ENCODE results near the gene SETD1A.

Gene SETD1A

DNA sequence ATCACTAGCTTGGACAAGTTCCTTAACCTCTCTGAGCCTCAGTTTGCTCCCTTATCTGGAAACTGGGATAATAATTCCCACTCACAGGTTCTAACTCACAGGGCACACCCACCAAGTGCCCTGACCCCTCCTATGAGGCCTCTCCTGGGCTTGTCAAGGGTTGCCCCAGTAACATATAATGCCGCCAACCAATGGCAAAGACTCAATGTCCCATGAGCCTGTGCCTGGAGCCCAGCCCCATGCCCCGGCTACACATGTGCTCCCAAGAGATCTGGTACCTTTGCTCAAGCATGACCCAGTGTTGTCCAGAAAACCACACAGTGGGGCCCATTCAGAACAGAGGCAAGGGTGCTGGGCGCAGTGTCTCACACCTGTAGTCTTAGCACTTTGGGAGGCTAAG lies 42.7 kb upstream of the SETD1A start:
- Histone ChIP-seq H3K4me3 (ENCODE audit: low read length, poor library complexity, severe bottlenecking) (no peak overlapping the region), H3K4me1 (ENCODE audit: insufficient read depth, low read length, poor library complexity, severe bottlenecking) (no peaks in the 10 kb centered on the region), H3K9me2 (replicated peaks; ENCODE audit: low read depth, low read length) (no peaks in the 10 kb centered on the region), H3K79me2 (ENCODE audit: insufficient read depth, low read length) (no peaks in the 10 kb centered on the region), H2AFZ (ENCODE audit: low read length) (no peak overlapping the region), H3F3A (ENCODE audit: low read depth) (no peaks in the 10 kb centered on the region), H3K9me3 (ENCODE audit: insufficient read depth, low read depth, low read length) (no peaks in the 10 kb centered on the region), H3K27me3 (ENCODE audit: insufficient read depth, low read length, poor library complexity, severe bottlenecking) (peaks cover 27% of the 10 kb centered on the region), H3K36me3 (ENCODE audit: insufficient read depth, low read length) (no peaks in the 10 kb centered on the region), H3K4me2 (ENCODE audit: low read depth, low read length, poor library complexity, severe bottlenecking) (no peak overlapping the region), H4K20me1 (ENCODE audit: insufficient read depth, low read length, poor library complexity, severe bottlenecking) (no peaks in the 10 kb centered on the region), H3K9ac (ENCODE audit: low read depth, low read length, poor library complexity, severe bottlenecking) (no peak overlapping the region)
- TF ChIP-seq, protein P1, sequence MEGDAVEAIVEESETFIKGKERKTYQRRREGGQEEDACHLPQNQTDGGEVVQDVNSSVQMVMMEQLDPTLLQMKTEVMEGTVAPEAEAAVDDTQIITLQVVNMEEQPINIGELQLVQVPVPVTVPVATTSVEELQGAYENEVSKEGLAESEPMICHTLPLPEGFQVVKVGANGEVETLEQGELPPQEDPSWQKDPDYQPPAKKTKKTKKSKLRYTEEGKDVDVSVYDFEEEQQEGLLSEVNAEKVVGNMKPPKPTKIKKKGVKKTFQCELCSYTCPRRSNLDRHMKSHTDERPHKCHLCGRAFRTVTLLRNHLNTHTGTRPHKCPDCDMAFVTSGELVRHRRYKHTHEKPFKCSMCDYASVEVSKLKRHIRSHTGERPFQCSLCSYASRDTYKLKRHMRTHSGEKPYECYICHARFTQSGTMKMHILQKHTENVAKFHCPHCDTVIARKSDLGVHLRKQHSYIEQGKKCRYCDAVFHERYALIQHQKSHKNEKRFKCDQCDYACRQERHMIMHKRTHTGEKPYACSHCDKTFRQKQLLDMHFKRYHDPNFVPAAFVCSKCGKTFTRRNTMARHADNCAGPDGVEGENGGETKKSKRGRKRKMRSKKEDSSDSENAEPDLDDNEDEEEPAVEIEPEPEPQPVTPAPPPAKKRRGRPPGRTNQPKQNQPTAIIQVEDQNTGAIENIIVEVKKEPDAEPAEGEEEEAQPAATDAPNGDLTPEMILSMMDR (conservative IDR thresholded peaks at IDR 0.05; ENCODE audit: low read length) = no peak
- no peak for TF ChIP-seq EZH2phosphoT487 (IDR thresholded peaks at IDR 0.05; ENCODE audit: borderline replicate concordance)

DNA sequence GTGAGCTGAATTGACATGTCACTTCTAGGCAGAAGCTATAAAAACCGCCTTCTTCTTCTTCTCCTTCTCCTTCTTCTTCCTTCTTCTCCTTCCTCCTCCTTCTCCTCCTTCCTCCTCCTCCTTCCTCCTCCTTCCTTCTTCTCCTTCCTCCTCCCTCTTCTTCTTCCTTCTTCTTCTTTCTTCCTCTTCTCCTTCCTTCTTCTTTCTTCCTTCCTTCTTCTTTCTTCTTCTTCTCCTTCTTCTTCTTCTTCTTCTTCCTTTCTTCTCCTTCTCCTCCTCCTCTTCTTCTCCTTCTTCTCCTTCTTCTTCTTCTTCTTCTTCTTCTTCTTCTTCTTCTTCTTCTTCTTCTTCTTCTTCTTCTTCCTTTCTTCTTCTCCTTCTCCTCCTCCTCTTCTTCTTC lies 38.9 kb upstream of the SETD1A start:
- Histone ChIP-seq H3K9me3 (ENCODE audit: insufficient read depth, low read depth, low read length) (no peaks in the 10 kb centered on the region), H3K4me2 (ENCODE audit: low read depth, low read length, poor library complexity, severe bottlenecking) (no peak overlapping the region), H3K4me1 (ENCODE audit: insufficient read depth, low read length, poor library complexity, severe bottlenecking) (no peaks in the 10 kb centered on the region), H3F3A (ENCODE audit: low read depth) (no peaks in the 10 kb centered on the region), H3K9ac (ENCODE audit: low read depth, low read length, poor library complexity, severe bottlenecking) (no peak overlapping the region), H3K27me3 (ENCODE audit: insufficient read depth, low read length, poor library complexity, severe bottlenecking) (peaks cover 5% of the 10 kb centered on the region), H3K36me3 (ENCODE audit: insufficient read depth, low read length) (no peaks in the 10 kb centered on the region), H4K20me1 (ENCODE audit: insufficient read depth, low read length, poor library complexity, severe bottlenecking) (no peaks in the 10 kb centered on the region), H3K9me2 (replicated peaks; ENCODE audit: low read depth, low read length) (no peaks in the 10 kb centered on the region), H3K79me2 (ENCODE audit: insufficient read depth, low read length) (peaks cover 2% of the 10 kb centered on the region; the same call in 1 of the 2 replicates), H2AFZ (ENCODE audit: low read length) (no peak overlapping the region), H3K4me3 (ENCODE audit: low read length, poor library complexity, severe bottlenecking) (no peak overlapping the region)
- TF ChIP-seq, protein P1 (conservative IDR thresholded peaks at IDR 0.05; ENCODE audit: low read length) = no peak
- no peak for TF ChIP-seq EZH2phosphoT487 (IDR thresholded peaks at IDR 0.05; ENCODE audit: borderline replicate concordance)

DNA sequence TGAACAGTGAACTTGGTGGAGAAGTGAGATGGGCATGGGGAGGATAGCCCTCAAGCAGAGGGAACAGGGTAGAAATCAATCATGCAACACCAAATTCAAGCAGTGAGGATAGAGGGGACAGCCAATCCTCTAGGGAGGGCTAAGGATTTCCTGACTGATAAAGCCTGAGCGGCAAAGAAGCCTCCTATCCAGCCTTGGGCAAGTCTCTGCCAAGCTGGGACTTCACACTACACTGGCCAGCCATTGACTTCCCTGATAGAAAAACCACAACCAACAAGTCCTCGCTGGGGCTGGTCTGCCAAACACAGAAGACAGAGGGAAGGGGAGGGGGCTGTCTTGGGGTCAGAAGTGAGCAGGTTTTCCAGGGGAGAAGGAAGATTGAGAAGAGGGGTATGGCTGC lies 36.7 kb upstream of the SETD1A start:
- Histone ChIP-seq H3K9me2 (replicated peaks; ENCODE audit: low read depth, low read length) (no peaks in the 10 kb centered on the region), H4K20me1 (ENCODE audit: insufficient read depth, low read length, poor library complexity, severe bottlenecking) (peaks cover 14% of the 10 kb centered on the region), H3F3A (ENCODE audit: low read depth) (no peaks in the 10 kb centered on the region)

More for the DNA sequence above, 36.7 kb upstream of the SETD1A start:
- Histone ChIP-seq H3K4me1 (ENCODE audit: insufficient read depth, low read length, poor library complexity, severe bottlenecking) (peaks cover 14% of the 10 kb centered on the region), H3K9me3 (ENCODE audit: insufficient read depth, low read depth, low read length) (no peaks in the 10 kb centered on the region), H3K4me2 (ENCODE audit: low read depth, low read length, poor library complexity, severe bottlenecking) (no peak overlapping the region), H2AFZ (ENCODE audit: low read length) (no peak overlapping the region), H3K27me3 (ENCODE audit: insufficient read depth, low read length, poor library complexity, severe bottlenecking) (peaks cover 5% of the 10 kb centered on the region), H3K9ac (ENCODE audit: low read depth, low read length, poor library complexity, severe bottlenecking) (no peak overlapping the region), H3K36me3 (ENCODE audit: insufficient read depth, low read length) (no peaks in the 10 kb centered on the region), H3K79me2 (ENCODE audit: insufficient read depth, low read length) (peaks cover 25% of the 10 kb centered on the region), H3K4me3 (ENCODE audit: low read length, poor library complexity, severe bottlenecking) (no peak overlapping the region)
- TF ChIP-seq, protein P1 (conservative IDR thresholded peaks at IDR 0.05; ENCODE audit: low read length) = no peak
- TF ChIP-seq EZH2phosphoT487 (IDR thresholded peaks at IDR 0.05; ENCODE audit: borderline replicate concordance) = no peak

All from Loucy (cell line).